Prostate gland (tissue), 2 donors: Measurements from ENCODE around the gene ZBTB40. TPM values are rescaled to one million over a fixed set of nuclear protein-coding genes. Genes with fewer than 3 reads are reported as not detected.

Source experiments
- DNase-seq: peaks from one replicate; pipeline ENCODE4 v3.0.0-alpha.2; 2019; ENCODE audit warnings: low spot score
- H3K27ac ChIP-seq, 2 donors: fragments of 200-600 bp; sonication (generic); 2 replicates each; pipeline ENCODE4 v1.5.1; 2017 to 2019
- H3K27me3 ChIP-seq: fragments of 200-600 bp; sonication (generic); replicated peaks from 2 replicates; pipeline ENCODE4 v1.5.1; 2019; ENCODE audit not compliant: insufficient read depth
- H3K36me3 ChIP-seq, 2 donors: fragments of 200-600 bp; sonication (generic); 1 replicate in 1 of 2; 2 replicates in 1 of 2; pipeline versions ENCODE4 v1.5.1 to v1.8.1; 2017 to 2019
- H3K4me1 ChIP-seq: fragments of 200-600 bp; sonication (generic); replicated peaks from 2 replicates; pipeline ENCODE4 v1.5.1; 2019
- H3K4me3 ChIP-seq, 2 donors: fragments of 200-600 bp; sonication (generic); 2 replicates each; pipeline ENCODE4 v1.5.1; 2017 to 2019
- H3K9me3 ChIP-seq: fragments of 200-600 bp; sonication (generic); 2 replicates; pipeline ENCODE4 v1.5.1; 2017
- CTCF ChIP-seq, 4 experiments: fragments of 200-600 bp in 2 of 4; fragments of 450-650 bp in 2 of 4; sonication (generic) in 2 of 4; IDR thresholded peaks; 1 replicate in 3 of 4; 2 replicates in 1 of 4; pipeline ENCODE4 v1.5.1; 2016 to 2019; ENCODE audit warnings: antibody characterized with exemption in 4 of 4, mild to moderate bottlenecking in 2 of 4, moderate library complexity in 2 of 4
- POLR2A ChIP-seq: fragments of 450-650 bp; IDR thresholded peaks from one replicate; pipeline ENCODE4 v1.6.1; 2016; ENCODE audit warnings: antibody characterized with exemption, mild to moderate bottlenecking
- POLR2AphosphoS5 ChIP-seq: sonication (generic); formaldehyde crosslinking; IDR thresholded peaks from one replicate; pipeline ENCODE4 v1.6.1; 2017; ENCODE audit warnings: antibody characterized with exemption
- WGBS: methylation state at CpG from one replicate; pipeline ENCODE4 v1.1.5; 2018; 5-methylcytosine and 5-hydroxymethylcytosine counted together
- intact Hi-C: fragments of 100-400 bp; cut with DNase I; formaldehyde crosslinking; loops from one replicate; pipeline ENCODE4 v1.14.2; 2022
- total RNA-seq, 2 donors: library from RNA; depleted of rRNA; stranded (reverse); fragments of >200 nt; gene quantifications; one replicate each; pipeline ENCODE4 v1.1.0, GENCODE V29; 2016

The ZBTB40 gene
- total RNA-seq, 2 donors from 2014 or later, result 18.2 to 26.3 TPM

- Histone ChIP-seq H3K9me3 (no peaks in the 10 kb centered on the region), H3K36me3 (no peaks in the 10 kb centered on the region), H3K27me3 (peaks cover 9% of the 10 kb centered on the region), H3K4me3 (no peak overlapping the region), H3K4me1 (no peaks in the 10 kb centered on the region), H3K27ac (no peak overlapping the region)
- intact Hi-C loops, result no loop called here
- no peak for TF ChIP-seq CTCF (IDR thresholded peaks at IDR 0.05)
- TF ChIP-seq POLR2A, result no peak
- no peak for TF ChIP-seq POLR2AphosphoS5
- DNase-seq, result no peak
- WGBS, result 65% methylated on average over 14 of the region's 14 CpGs
Measured at GRCh38 chr1:22567197-22567596, 115.5 kb downstream of the ZBTB40 start.

GRCh38 chr1:22567994-22568393, 116.3 kb downstream of the ZBTB40 start:
- Histone ChIP-seq H3K4me1 (no peaks in the 10 kb centered on the region), H3K27ac (no peak overlapping the region), H3K4me3 (no peak overlapping the region), H3K9me3 (no peaks in the 10 kb centered on the region), H3K27me3 (peaks cover 9% of the 10 kb centered on the region), H3K36me3 (no peaks in the 10 kb centered on the region)
- WGBS, result 79% methylated on average over 6 of the region's 6 CpGs
- no peak for DNase-seq
- TF ChIP-seq POLR2A, result no peak
- no peak for TF ChIP-seq POLR2AphosphoS5
- TF ChIP-seq CTCF (IDR thresholded peaks at IDR 0.05), result no peak
- intact Hi-C loops, result no loop called here

GRCh38 chr1:22569269-22569668, 117.6 kb downstream of the ZBTB40 start:
- peaks cover 6% of the 10 kb centered on the region for H3K27me3 ChIP-seq
- no peaks in the 10 kb centered on the region for H3K9me3 ChIP-seq
- H3K27ac ChIP-seq, result no peak overlapping the region
- no peak for DNase-seq
- no peaks in the 10 kb centered on the region for H3K4me1 ChIP-seq
- H3K4me3 ChIP-seq, result no peak overlapping the region
- WGBS, result 84% methylated on average over 7 of the region's 7 CpGs
- intact Hi-C loops, result no loop called here
- TF ChIP-seq CTCF (IDR thresholded peaks at IDR 0.05) (no peak), POLR2A (no peak), POLR2AphosphoS5 (no peak)
- H3K36me3 ChIP-seq, result no peaks in the 10 kb centered on the region

- H3K4me3 ChIP-seq, result no peak overlapping the region
- no peaks in the 10 kb centered on the region for H3K9me3 ChIP-seq
- intact Hi-C loops, result no loop called here
- no peak overlapping the region for H3K27ac ChIP-seq
- TF ChIP-seq CTCF (IDR thresholded peaks at IDR 0.05) (no peak), POLR2AphosphoS5 (no peak), POLR2A (no peak)
- DNase-seq, result no peak
- no peaks in the 10 kb centered on the region for H3K4me1 ChIP-seq
- no peaks in the 10 kb centered on the region for H3K27me3 ChIP-seq
- 92% methylated on average over 32 of the region's 34 CpGs for WGBS
- no peaks in the 10 kb centered on the region for H3K36me3 ChIP-seq
Measured at GRCh38 chr1:22570140-22570909, 118.7 kb downstream of the ZBTB40 start.

GRCh38 chr1:22572818-22573217, 121.2 kb downstream of the ZBTB40 start:
- 55% methylated on average over 9 of the region's 9 CpGs for WGBS

More at GRCh38 chr1:22572818-22573217, 121.2 kb downstream of the ZBTB40 start:
- Histone ChIP-seq H3K4me3 (no peak overlapping the region), H3K4me1 (no peaks in the 10 kb centered on the region), H3K27ac (no peak overlapping the region), H3K27me3 (no peaks in the 10 kb centered on the region), H3K9me3 (no peaks in the 10 kb centered on the region), H3K36me3 (no peaks in the 10 kb centered on the region)
- TF ChIP-seq POLR2A (no peak), CTCF (IDR thresholded peaks at IDR 0.05) (no peak), POLR2AphosphoS5 (no peak)
- DNase-seq, result no peak
- intact Hi-C loops, result no loop called here
